GM23338 (cell line): ENCODE measurements around the gene RAB7B. TPM values are rescaled to one million over a fixed set of nuclear protein-coding genes. Genes with fewer than 3 reads are reported as not detected.

Experiments used
- ATAC-seq: fragments of 200-7000 bp; cut with Tn5 transposase; 3 replicates; pipeline ENCODE4 v1.9.1; 2020
- DNase-seq: peaks from one replicate; pipeline ENCODE4 v3.0.0-alpha.2; 2015; ENCODE audit warnings: low spot score
- H2AFZ ChIP-seq: fragments of 200-600 bp; sonication (generic); 2 replicates; pipeline ENCODE4 v1.8.0; 2016; ENCODE audit warnings: antibody characterized with exemption, mild to moderate bottlenecking, moderate library complexity
- H3F3A ChIP-seq: fragments of 200-600 bp; sonication (generic); replicated peaks from 2 replicates; pipeline ENCODE4 v1.8.0; 2017; ENCODE audit warnings: antibody characterized with exemption, mixed run types, low read depth
- H3K27ac ChIP-seq: fragments of 200-600 bp; sonication (generic); 2 replicates; pipeline ENCODE4 v1.6.1; 2016; ENCODE audit warnings: low read depth
- H3K27me3 ChIP-seq: fragments of 200-600 bp; sonication (generic); 2 replicates; pipeline ENCODE4 v1.8.0; 2016; ENCODE audit warnings: mild to moderate bottlenecking, mixed run types, moderate library complexity; ENCODE audit not compliant: insufficient read depth
- H3K36me3 ChIP-seq: fragments of 200-600 bp; sonication (generic); 2 replicates; pipeline ENCODE4 v1.8.0; 2016; ENCODE audit warnings: mild to moderate bottlenecking; ENCODE audit not compliant: insufficient read depth
- H3K4me1 ChIP-seq: fragments of 200-600 bp; sonication (generic); 2 replicates; pipeline ENCODE4 v1.8.0; 2016; ENCODE audit warnings: mild to moderate bottlenecking, moderate library complexity; ENCODE audit not compliant: insufficient read depth
- H3K4me2 ChIP-seq: fragments of 200-600 bp; sonication (generic); 2 replicates; pipeline ENCODE4 v1.7.1; 2017; ENCODE audit warnings: mixed run types
- H3K4me3 ChIP-seq: fragments of 200-600 bp; sonication (generic); 2 replicates; pipeline ENCODE4 v1.6.1; 2016; ENCODE audit warnings: mixed run types
- H3K79me2 ChIP-seq: fragments of 200-600 bp; sonication (generic); replicated peaks from 2 replicates; pipeline ENCODE4 v1.8.0; 2017; ENCODE audit warnings: mild to moderate bottlenecking; ENCODE audit not compliant: insufficient read depth
- H3K9me2 ChIP-seq: fragments of 200-600 bp; sonication (generic); 2 replicates; pipeline ENCODE4 v1.8.0; 2017; ENCODE audit not compliant: insufficient read depth
- H4K20me1 ChIP-seq: fragments of 200-600 bp; sonication (generic); replicated peaks from 2 replicates; pipeline ENCODE4 v1.8.0; 2017; ENCODE audit warnings: mild to moderate bottlenecking; ENCODE audit not compliant: insufficient read depth
- H3K27ac Mint-ChIP-seq: 2 replicates; pipeline ENCODE4 v1.8.0; 2020; ENCODE audit warnings: inconsistent platforms, mild to moderate bottlenecking, moderate library complexity, mixed read lengths
- H3K27me3 Mint-ChIP-seq: 3 replicates; pipeline ENCODE4 v1.8.0; 2022; ENCODE audit warnings: low read depth, mild to moderate bottlenecking, moderate library complexity, mixed read lengths, inconsistent platforms; ENCODE audit not compliant: insufficient read depth, poor library complexity
- H3K36me3 Mint-ChIP-seq: 3 replicates; pipeline ENCODE4 v1.8.0; 2021; ENCODE audit warnings: low read depth, mild to moderate bottlenecking, inconsistent platforms, moderate library complexity, mixed read lengths
- H3K4me1 Mint-ChIP-seq: 3 replicates; pipeline ENCODE4 v1.8.0; 2020; ENCODE audit warnings: mild to moderate bottlenecking, inconsistent platforms, mixed read lengths
- H3K4me3 Mint-ChIP-seq: 3 replicates; pipeline ENCODE4 v1.8.0; 2021; ENCODE audit warnings: moderate library complexity, mild to moderate bottlenecking, inconsistent platforms, mixed read lengths
- H3K9me3 Mint-ChIP-seq: 3 replicates; pipeline ENCODE4 v1.8.0; 2020; ENCODE audit warnings: moderate library complexity, mild to moderate bottlenecking, inconsistent platforms, mixed read lengths
- CREB1 ChIP-seq: fragments of 250-450 bp; sonication (Bioruptor Pico); IDR thresholded peaks from 2 replicates; pipeline ENCODE4 v1.5.0; 2020; ENCODE audit warnings: low read depth, mild to moderate bottlenecking, moderate library complexity
- EZH2 ChIP-seq: fragments of 200-600 bp; sonication (generic); IDR thresholded peaks from one replicate; pipeline ENCODE4 v1.8.0; 2017; ENCODE audit warnings: antibody characterized with exemption, mild to moderate bottlenecking, low read depth; ENCODE audit not compliant: unreplicated experiment
- EZH2phosphoT487 ChIP-seq: fragments of 200-600 bp; sonication (generic); IDR thresholded peaks from one replicate; pipeline ENCODE4 v1.8.1; 2018; ENCODE audit warnings: antibody characterized with exemption; ENCODE audit not compliant: unreplicated experiment
- JUNB ChIP-seq: IDR thresholded peaks from one replicate; pipeline ENCODE4 v1.6.1; 2016; ENCODE audit warnings: antibody characterized with exemption; ENCODE audit not compliant: unreplicated experiment
- NANOG ChIP-seq: IDR thresholded peaks from 2 replicates; pipeline ENCODE4 v1.6.1; 2016; ENCODE audit warnings: antibody characterized with exemption, borderline replicate concordance
- POLR2AphosphoS5 ChIP-seq: IDR thresholded peaks from 2 replicates; pipeline ENCODE4 v1.6.1; 2016; ENCODE audit warnings: antibody characterized with exemption, low read depth
- STAT1 ChIP-seq: IDR thresholded peaks from one replicate; pipeline ENCODE4 v1.6.1; 2016; ENCODE audit warnings: antibody characterized with exemption; ENCODE audit not compliant: unreplicated experiment
- ZNF114 ChIP-seq: fragments of 250-450 bp; sonication (Bioruptor Pico); IDR thresholded peaks from 2 replicates; pipeline ENCODE4 v1.5.0; 2020; ENCODE audit warnings: mild to moderate bottlenecking, moderate library complexity
- ZNF331 ChIP-seq: fragments of 250-450 bp; sonication (Bioruptor Pico); IDR thresholded peaks from 2 replicates; pipeline ENCODE4 v1.5.0; 2020; ENCODE audit warnings: low read depth, mild to moderate bottlenecking, moderate library complexity
- polyA plus RNA-seq: library from polyadenylated mRNA; unstranded; fragments of >200 nt; fragmentation: Nextera tagmentation; extraction: Ambion mirVana; gene quantifications from 2 replicates; pipeline ENCODE4 v1.2.1, GENCODE V29; 2016
- total RNA-seq: library from RNA; depleted of rRNA; stranded (reverse); fragments of >200 nt; shearing (Covaris generic); gene quantifications from 2 replicates; pipeline ENCODE4 v1.2.3, GENCODE V29; 2014
- TF ChIP-seq, protein P1 (sequence below): fragments of 250-450 bp; sonication (Bioruptor Pico); IDR thresholded peaks from 2 replicates; pipeline ENCODE4 v1.5.0; 2020; ENCODE audit warnings: mild to moderate bottlenecking, moderate library complexity
- TF ChIP-seq, protein P2 (sequence below): IDR thresholded peaks from one replicate; pipeline ENCODE4 v1.6.1; 2018; ENCODE audit warnings: antibody characterized with exemption; ENCODE audit not compliant: unreplicated experiment
- TF ChIP-seq, protein P3 (sequence below), 2 experiments: fragments of 200-600 bp in 1 of 2; sonication (generic) in 1 of 2; conservative IDR thresholded peaks; 2 replicates each; pipeline versions ENCODE4 v1.5.1 to v1.6.1; 2016 to 2017; ENCODE audit warnings: antibody characterized with exemption in 2 of 2, low read depth in 2 of 2, mild to moderate bottlenecking in 2 of 2, moderate library complexity in 1 of 2
- TF ChIP-seq, protein P4 (sequence below): IDR thresholded peaks from 2 replicates; pipeline ENCODE4 v1.6.1; 2016; ENCODE audit warnings: antibody characterized with exemption

Gene RAB7B
- total and polyA plus RNA-seq, 2 experiments from 2014 or later = not detected

DNA sequence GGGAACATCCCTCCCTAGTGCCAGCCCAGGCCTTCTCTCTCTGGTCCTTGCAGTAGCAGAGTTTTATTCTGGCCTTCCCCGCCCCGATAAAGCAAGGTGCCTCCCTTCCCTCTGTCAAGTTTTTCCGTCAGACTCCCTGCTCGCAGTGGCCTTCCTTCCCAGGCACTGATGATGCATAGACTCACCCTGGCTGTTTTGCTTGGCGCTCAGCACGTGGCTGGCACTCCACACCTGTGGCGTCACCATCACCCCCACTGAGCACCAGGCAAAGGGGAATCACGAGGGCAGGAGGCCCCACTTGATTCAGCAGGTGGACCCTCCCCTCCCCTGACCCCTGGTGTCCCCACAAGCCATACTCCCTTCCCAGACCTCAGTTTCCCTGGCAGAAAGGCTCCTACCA lies 67.3 kb downstream of the RAB7B start:
- TF ChIP-seq, protein P1, sequence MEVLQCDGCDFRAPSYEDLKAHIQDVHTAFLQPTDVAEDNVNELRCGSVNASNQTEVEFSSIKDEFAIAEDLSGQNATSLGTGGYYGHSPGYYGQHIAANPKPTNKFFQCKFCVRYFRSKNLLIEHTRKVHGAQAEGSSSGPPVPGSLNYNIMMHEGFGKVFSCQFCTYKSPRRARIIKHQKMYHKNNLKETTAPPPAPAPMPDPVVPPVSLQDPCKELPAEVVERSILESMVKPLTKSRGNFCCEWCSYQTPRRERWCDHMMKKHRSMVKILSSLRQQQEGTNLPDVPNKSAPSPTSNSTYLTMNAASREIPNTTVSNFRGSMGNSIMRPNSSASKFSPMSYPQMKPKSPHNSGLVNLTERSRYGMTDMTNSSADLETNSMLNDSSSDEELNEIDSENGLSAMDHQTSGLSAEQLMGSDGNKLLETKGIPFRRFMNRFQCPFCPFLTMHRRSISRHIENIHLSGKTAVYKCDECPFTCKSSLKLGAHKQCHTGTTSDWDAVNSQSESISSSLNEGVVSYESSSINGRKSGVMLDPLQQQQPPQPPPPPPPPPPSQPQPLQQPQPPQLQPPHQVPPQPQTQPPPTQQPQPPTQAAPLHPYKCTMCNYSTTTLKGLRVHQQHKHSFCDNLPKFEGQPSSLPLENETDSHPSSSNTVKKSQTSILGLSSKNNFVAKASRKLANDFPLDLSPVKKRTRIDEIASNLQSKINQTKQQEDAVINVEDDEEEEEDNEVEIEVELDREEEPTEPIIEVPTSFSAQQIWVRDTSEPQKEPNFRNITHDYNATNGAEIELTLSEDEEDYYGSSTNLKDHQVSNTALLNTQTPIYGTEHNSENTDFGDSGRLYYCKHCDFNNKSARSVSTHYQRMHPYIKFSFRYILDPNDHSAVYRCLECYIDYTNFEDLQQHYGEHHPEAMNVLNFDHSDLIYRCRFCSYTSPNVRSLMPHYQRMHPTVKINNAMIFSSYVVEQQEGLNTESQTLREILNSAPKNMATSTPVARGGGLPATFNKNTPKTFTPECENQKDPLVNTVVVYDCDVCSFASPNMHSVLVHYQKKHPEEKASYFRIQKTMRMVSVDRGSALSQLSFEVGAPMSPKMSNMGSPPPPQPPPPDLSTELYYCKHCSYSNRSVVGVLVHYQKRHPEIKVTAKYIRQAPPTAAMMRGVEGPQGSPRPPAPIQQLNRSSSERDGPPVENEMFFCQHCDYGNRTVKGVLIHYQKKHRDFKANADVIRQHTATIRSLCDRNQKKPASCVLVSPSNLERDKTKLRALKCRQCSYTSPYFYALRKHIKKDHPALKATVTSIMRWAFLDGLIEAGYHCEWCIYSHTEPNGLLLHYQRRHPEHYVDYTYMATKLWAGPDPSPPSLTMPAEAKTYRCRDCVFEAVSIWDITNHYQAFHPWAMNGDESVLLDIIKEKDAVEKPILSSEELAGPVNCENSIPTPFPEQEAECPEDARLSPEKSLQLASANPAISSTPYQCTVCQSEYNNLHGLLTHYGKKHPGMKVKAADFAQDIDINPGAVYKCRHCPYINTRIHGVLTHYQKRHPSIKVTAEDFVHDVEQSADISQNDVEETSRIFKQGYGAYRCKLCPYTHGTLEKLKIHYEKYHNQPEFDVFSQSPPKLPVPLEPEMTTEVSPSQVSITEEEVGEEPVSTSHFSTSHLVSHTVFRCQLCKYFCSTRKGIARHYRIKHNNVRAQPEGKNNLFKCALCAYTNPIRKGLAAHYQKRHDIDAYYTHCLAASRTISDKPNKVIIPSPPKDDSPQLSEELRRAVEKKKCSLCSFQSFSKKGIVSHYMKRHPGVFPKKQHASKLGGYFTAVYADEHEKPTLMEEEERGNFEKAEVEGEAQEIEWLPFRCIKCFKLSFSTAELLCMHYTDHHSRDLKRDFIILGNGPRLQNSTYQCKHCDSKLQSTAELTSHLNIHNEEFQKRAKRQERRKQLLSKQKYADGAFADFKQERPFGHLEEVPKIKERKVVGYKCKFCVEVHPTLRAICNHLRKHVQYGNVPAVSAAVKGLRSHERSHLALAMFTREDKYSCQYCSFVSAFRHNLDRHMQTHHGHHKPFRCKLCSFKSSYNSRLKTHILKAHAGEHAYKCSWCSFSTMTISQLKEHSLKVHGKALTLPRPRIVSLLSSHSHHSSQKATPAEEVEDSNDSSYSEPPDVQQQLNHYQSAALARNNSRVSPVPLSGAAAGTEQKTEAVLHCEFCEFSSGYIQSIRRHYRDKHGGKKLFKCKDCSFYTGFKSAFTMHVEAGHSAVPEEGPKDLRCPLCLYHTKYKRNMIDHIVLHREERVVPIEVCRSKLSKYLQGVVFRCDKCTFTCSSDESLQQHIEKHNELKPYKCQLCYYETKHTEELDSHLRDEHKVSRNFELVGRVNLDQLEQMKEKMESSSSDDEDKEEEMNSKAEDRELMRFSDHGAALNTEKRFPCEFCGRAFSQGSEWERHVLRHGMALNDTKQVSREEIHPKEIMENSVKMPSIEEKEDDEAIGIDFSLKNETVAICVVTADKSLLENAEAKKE (CRISPR knock-in tag) = no peak
- TF ChIP-seq, protein P2, sequence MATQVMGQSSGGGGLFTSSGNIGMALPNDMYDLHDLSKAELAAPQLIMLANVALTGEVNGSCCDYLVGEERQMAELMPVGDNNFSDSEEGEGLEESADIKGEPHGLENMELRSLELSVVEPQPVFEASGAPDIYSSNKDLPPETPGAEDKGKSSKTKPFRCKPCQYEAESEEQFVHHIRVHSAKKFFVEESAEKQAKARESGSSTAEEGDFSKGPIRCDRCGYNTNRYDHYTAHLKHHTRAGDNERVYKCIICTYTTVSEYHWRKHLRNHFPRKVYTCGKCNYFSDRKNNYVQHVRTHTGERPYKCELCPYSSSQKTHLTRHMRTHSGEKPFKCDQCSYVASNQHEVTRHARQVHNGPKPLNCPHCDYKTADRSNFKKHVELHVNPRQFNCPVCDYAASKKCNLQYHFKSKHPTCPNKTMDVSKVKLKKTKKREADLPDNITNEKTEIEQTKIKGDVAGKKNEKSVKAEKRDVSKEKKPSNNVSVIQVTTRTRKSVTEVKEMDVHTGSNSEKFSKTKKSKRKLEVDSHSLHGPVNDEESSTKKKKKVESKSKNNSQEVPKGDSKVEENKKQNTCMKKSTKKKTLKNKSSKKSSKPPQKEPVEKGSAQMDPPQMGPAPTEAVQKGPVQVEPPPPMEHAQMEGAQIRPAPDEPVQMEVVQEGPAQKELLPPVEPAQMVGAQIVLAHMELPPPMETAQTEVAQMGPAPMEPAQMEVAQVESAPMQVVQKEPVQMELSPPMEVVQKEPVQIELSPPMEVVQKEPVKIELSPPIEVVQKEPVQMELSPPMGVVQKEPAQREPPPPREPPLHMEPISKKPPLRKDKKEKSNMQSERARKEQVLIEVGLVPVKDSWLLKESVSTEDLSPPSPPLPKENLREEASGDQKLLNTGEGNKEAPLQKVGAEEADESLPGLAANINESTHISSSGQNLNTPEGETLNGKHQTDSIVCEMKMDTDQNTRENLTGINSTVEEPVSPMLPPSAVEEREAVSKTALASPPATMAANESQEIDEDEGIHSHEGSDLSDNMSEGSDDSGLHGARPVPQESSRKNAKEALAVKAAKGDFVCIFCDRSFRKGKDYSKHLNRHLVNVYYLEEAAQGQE = no peak
- TF ChIP-seq, protein P3, sequence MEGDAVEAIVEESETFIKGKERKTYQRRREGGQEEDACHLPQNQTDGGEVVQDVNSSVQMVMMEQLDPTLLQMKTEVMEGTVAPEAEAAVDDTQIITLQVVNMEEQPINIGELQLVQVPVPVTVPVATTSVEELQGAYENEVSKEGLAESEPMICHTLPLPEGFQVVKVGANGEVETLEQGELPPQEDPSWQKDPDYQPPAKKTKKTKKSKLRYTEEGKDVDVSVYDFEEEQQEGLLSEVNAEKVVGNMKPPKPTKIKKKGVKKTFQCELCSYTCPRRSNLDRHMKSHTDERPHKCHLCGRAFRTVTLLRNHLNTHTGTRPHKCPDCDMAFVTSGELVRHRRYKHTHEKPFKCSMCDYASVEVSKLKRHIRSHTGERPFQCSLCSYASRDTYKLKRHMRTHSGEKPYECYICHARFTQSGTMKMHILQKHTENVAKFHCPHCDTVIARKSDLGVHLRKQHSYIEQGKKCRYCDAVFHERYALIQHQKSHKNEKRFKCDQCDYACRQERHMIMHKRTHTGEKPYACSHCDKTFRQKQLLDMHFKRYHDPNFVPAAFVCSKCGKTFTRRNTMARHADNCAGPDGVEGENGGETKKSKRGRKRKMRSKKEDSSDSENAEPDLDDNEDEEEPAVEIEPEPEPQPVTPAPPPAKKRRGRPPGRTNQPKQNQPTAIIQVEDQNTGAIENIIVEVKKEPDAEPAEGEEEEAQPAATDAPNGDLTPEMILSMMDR (conservative IDR thresholded peaks at IDR 0.05; ENCODE audit: low read depth in 2 of 2) = no peak
- TF ChIP-seq STAT1 (no peak), EZH2phosphoT487 (no peak), ZNF114 (CRISPR knock-in tag) (no peak), NANOG (no peak), POLR2AphosphoS5 (no peak), JUNB (no peak), ZNF331 (no peak), CREB1 (no peak), EZH2 (no peak)
- TF ChIP-seq, protein P4, sequence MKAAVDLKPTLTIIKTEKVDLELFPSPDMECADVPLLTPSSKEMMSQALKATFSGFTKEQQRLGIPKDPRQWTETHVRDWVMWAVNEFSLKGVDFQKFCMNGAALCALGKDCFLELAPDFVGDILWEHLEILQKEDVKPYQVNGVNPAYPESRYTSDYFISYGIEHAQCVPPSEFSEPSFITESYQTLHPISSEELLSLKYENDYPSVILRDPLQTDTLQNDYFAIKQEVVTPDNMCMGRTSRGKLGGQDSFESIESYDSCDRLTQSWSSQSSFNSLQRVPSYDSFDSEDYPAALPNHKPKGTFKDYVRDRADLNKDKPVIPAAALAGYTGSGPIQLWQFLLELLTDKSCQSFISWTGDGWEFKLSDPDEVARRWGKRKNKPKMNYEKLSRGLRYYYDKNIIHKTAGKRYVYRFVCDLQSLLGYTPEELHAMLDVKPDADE = no peak
- H3K36me3 ChIP-seq = no peaks in the 10 kb centered on the region
- Mint-ChIP-seq H3K4me1 (peaks cover 31% of the 10 kb centered on the region), H3K4me3 (no peak overlapping the region), H3K27ac (no peak overlapping the region), H3K27me3 (peaks cover 10% of the 10 kb centered on the region), H3K36me3 (no peaks in the 10 kb centered on the region), H3K9me3 (no peaks in the 10 kb centered on the region; the same call in 2 of the 3 replicates)
- no peaks in the 10 kb centered on the region for H3F3A ChIP-seq
- peaks cover 11% of the 10 kb centered on the region for H3K4me1 ChIP-seq
- H4K20me1 ChIP-seq = no peaks in the 10 kb centered on the region
- no peaks in the 10 kb centered on the region for H3K27me3 ChIP-seq
- no peak overlapping the region for H3K4me3 ChIP-seq
- H3K27ac ChIP-seq = no peak overlapping the region
- DNase-seq (no peak), ATAC-seq (no peak)
- H2AFZ ChIP-seq = no peak overlapping the region
- no peak overlapping the region for H3K4me2 ChIP-seq
- H3K79me2 ChIP-seq = no peaks in the 10 kb centered on the region
- peaks cover 8% of the 10 kb centered on the region for H3K9me2 ChIP-seq
